ENCODE data around the gene TSPEAR.

GRCh38 chr21:44708213-44708865 lies 3.0 kb downstream of the TSPEAR start:
- TF ChIP-seq EP300 (IDR thresholded peaks at IDR 0.05): no peak
- no peak for TF ChIP-seq POLR2A (IDR thresholded peaks at IDR 0.05; ENCODE audit: low read depth)
- TF ChIP-seq, protein P1, sequence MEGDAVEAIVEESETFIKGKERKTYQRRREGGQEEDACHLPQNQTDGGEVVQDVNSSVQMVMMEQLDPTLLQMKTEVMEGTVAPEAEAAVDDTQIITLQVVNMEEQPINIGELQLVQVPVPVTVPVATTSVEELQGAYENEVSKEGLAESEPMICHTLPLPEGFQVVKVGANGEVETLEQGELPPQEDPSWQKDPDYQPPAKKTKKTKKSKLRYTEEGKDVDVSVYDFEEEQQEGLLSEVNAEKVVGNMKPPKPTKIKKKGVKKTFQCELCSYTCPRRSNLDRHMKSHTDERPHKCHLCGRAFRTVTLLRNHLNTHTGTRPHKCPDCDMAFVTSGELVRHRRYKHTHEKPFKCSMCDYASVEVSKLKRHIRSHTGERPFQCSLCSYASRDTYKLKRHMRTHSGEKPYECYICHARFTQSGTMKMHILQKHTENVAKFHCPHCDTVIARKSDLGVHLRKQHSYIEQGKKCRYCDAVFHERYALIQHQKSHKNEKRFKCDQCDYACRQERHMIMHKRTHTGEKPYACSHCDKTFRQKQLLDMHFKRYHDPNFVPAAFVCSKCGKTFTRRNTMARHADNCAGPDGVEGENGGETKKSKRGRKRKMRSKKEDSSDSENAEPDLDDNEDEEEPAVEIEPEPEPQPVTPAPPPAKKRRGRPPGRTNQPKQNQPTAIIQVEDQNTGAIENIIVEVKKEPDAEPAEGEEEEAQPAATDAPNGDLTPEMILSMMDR (IDR thresholded peaks at IDR 0.05): no peak
- TF ChIP-seq POLR2AphosphoS5 (IDR thresholded peaks at IDR 0.05): no peak
